H1 (cell line): Measurements from ENCODE around the gene PDE4C. TPM values are rescaled to one million over a fixed set of nuclear protein-coding genes. Genes with fewer than 3 reads are reported as not detected.

Source experiments
- CTCF ChIA-PET: fragments of 300-600 bp; sonication (Branson Sonifier 250); formaldehyde crosslinking; loops from one replicate; lab custom pipeline; 2021; ENCODE audit not compliant: partially characterized antibody; lab: Charles Lee
- POLR2A ChIA-PET: fragments of 300-600 bp; sonication (Branson Sonifier 250); formaldehyde crosslinking; loops from one replicate; lab custom pipeline; 2021; ENCODE audit warnings: inconsistent platforms; ENCODE audit not compliant: partially characterized antibody; lab: Charles Lee
- DNase-seq, 2 experiments: peaks; one replicate each; pipeline versions ENCODE4 v3.0.0 to v3.0.0-alpha.2; 2010 to 2022; ENCODE audit warnings: low spot score in 2 of 2, low read depth in 1 of 2, mixed read lengths in 1 of 2
- FAIRE-seq: peaks from 2 replicates; lab custom pipeline; 2011; peaks lifted over from hg19 to GRCh38; lab: Jason Lieb, UNC
- H2AFZ ChIP-seq: 2 replicates; pipeline ENCODE4 v1.8.1; 2012; ENCODE audit warnings: low read length, inconsistent platforms
- H2AK5ac ChIP-seq: 2 replicates; pipeline ENCODE4 v1.6.1; 2013; ENCODE audit warnings: low read depth, low read length
- H2BK120ac ChIP-seq: replicated peaks from 2 replicates; pipeline ENCODE3; 2013; ENCODE audit warnings: low read depth, low read length, inconsistent platforms
- H2BK12ac ChIP-seq: 2 replicates; pipeline ENCODE4 v1.6.1; 2013; ENCODE audit warnings: low read depth, low read length
- H2BK15ac ChIP-seq: 2 replicates; pipeline ENCODE4 v1.6.1; 2013; ENCODE audit warnings: low read length
- H2BK20ac ChIP-seq: 2 replicates; pipeline ENCODE4 v1.6.1; 2013; ENCODE audit warnings: low read length
- H2BK5ac ChIP-seq: 2 replicates; pipeline ENCODE4 v1.6.1; 2013; ENCODE audit warnings: low read depth, low read length
- H3K14ac ChIP-seq: 2 replicates; pipeline ENCODE4 v1.6.1; 2013; ENCODE audit warnings: inconsistent platforms; ENCODE audit not compliant: insufficient read length
- H3K18ac ChIP-seq: 2 replicates; pipeline ENCODE4 v1.6.1; 2013; ENCODE audit warnings: low read length; ENCODE audit errors: extremely low read depth
- H3K23ac ChIP-seq: 2 replicates; pipeline ENCODE4 v1.6.1; 2013; ENCODE audit warnings: inconsistent platforms; ENCODE audit not compliant: insufficient read length
- H3K23me2 ChIP-seq: 2 replicates; pipeline ENCODE4 v1.6.1; 2013; ENCODE audit warnings: low read depth, low read length
- H3K27ac ChIP-seq: 2 replicates; pipeline ENCODE4 v1.6.1; 2011; ENCODE audit warnings: low read depth, low read length, inconsistent platforms
- H3K27me3 ChIP-seq, 4 experiments: replicated peaks in 1 of 4; 1 replicate in 1 of 4; 2 replicates in 3 of 4; pipeline versions ENCODE4 v1.6.1 to v1.8.1; 2011 to 2013; ENCODE audit warnings: low read length in 3 of 4, mild to moderate bottlenecking in 3 of 4, inconsistent platforms in 2 of 4, mixed read lengths in 2 of 4, moderate library complexity in 1 of 4; ENCODE audit not compliant: control insufficient read depth in 3 of 4, insufficient read depth in 3 of 4; ENCODE audit errors: extremely low read depth in 1 of 4
- H3K36me3 ChIP-seq, 4 experiments: 2 replicates each; pipeline versions ENCODE4 v1.6.1 to v1.8.1; 2011 to 2013; ENCODE audit warnings: mild to moderate bottlenecking in 4 of 4, low read length in 3 of 4, moderate library complexity in 2 of 4, control low read depth in 1 of 4, inconsistent platforms in 1 of 4; ENCODE audit not compliant: insufficient read depth in 4 of 4, control insufficient read depth in 2 of 4
- H3K4ac ChIP-seq: replicated peaks from 2 replicates; pipeline ENCODE3; 2013; ENCODE audit warnings: low read length, low read depth, mixed read lengths, inconsistent platforms; ENCODE audit not compliant: insufficient read length
- H3K4me1 ChIP-seq, 4 experiments: replicated peaks in 1 of 4; 1 replicate in 1 of 4; 2 replicates in 3 of 4; pipeline versions ENCODE4 v1.6.1 to v1.8.1; 2011 to 2013; ENCODE audit warnings: low read length in 3 of 4, inconsistent platforms in 2 of 4, mixed read lengths in 1 of 4; ENCODE audit not compliant: insufficient read depth in 4 of 4, control insufficient read depth in 3 of 4
- H3K4me2 ChIP-seq, 2 experiments: 2 replicates each; pipeline versions ENCODE4 v1.6.1 to v1.8.1; 2011 to 2013; ENCODE audit warnings: low read depth in 2 of 2, low read length in 2 of 2, control low read depth in 1 of 2, inconsistent platforms in 1 of 2, mild to moderate bottlenecking in 1 of 2; ENCODE audit not compliant: insufficient read depth in 1 of 2
- H3K4me3 ChIP-seq, 4 experiments: fragments of 200-600, 300-600 bp in 1 of 4; sonication (generic), shearing (Covaris generic), sonication (Bioruptor Twin) in 1 of 4; 2 replicates each; pipeline versions ENCODE4 v1.5.1 to v1.8.1; 2011 to 2016; ENCODE audit warnings: low read length in 4 of 4, low read depth in 3 of 4, control low read depth in 2 of 4, inconsistent platforms in 2 of 4, mild to moderate bottlenecking in 2 of 4, mixed read lengths in 1 of 4, moderate library complexity in 1 of 4; ENCODE audit not compliant: insufficient read depth in 2 of 4; ENCODE audit errors: extremely low read depth in 1 of 4
- H3K56ac ChIP-seq: replicated peaks from 2 replicates; pipeline ENCODE3; 2013; ENCODE audit warnings: low read depth, mild to moderate bottlenecking, mixed read lengths, low read length, inconsistent platforms; ENCODE audit not compliant: insufficient read length
- H3K79me1 ChIP-seq: 2 replicates; pipeline ENCODE4 v1.6.1; 2013; ENCODE audit warnings: low read depth, low read length, control low read depth
- H3K79me2 ChIP-seq, 2 experiments: 2 replicates each; pipeline versions ENCODE4 v1.6.1 to v1.8.1; 2012 to 2013; ENCODE audit warnings: low read length in 2 of 2, mild to moderate bottlenecking in 2 of 2, inconsistent platforms in 1 of 2; ENCODE audit not compliant: insufficient read depth in 2 of 2, control insufficient read depth in 1 of 2
- H3K9ac ChIP-seq, 4 experiments: replicated peaks in 1 of 4; 1 replicate in 1 of 4; 2 replicates in 3 of 4; pipeline versions ENCODE4 v1.6.1 to v1.8.1; 2011 to 2013; ENCODE audit warnings: low read depth in 3 of 4, low read length in 3 of 4, control low read depth in 2 of 4, mild to moderate bottlenecking in 2 of 4, moderate library complexity in 2 of 4, inconsistent platforms in 1 of 4; ENCODE audit errors: extremely low read depth in 1 of 4
- H3K9me3 ChIP-seq, 2 experiments: 2 replicates each; pipeline versions ENCODE4 v1.6.1 to v1.8.1; 2012 to 2013; ENCODE audit warnings: mild to moderate bottlenecking in 2 of 2, moderate library complexity in 2 of 2, control low read depth in 1 of 2, inconsistent platforms in 1 of 2, low read depth in 1 of 2, low read length in 1 of 2, mixed read lengths in 1 of 2; ENCODE audit not compliant: insufficient read depth in 2 of 2
- H4K20me1 ChIP-seq, 2 experiments: replicated peaks in 1 of 2; 2 replicates each; pipeline versions ENCODE3 to v1.8.1; 2011 to 2013; ENCODE audit warnings: inconsistent platforms in 2 of 2, low read length in 2 of 2, mild to moderate bottlenecking in 1 of 2; ENCODE audit not compliant: insufficient read depth in 2 of 2, control insufficient read depth in 1 of 2
- H4K5ac ChIP-seq: 2 replicates; pipeline ENCODE4 v1.6.1; 2013; ENCODE audit warnings: low read length, low read depth, mixed read lengths, inconsistent platforms; ENCODE audit not compliant: insufficient read length
- H4K8ac ChIP-seq: 2 replicates; pipeline ENCODE4 v1.8.0; 2013; ENCODE audit warnings: mild to moderate bottlenecking, moderate library complexity, low read length, inconsistent platforms; ENCODE audit not compliant: insufficient read depth; ENCODE audit errors: extremely low read depth
- H4K91ac ChIP-seq: replicated peaks from 2 replicates; pipeline ENCODE3; 2013; ENCODE audit warnings: low read length, mixed read lengths, inconsistent platforms; ENCODE audit not compliant: insufficient read length
- EZH2 ChIP-seq: fragments of 200-600 bp; sonication (generic); IDR thresholded peaks from 2 replicates; pipeline ENCODE4 v1.7.1; 2012; ENCODE audit warnings: low read depth, mild to moderate bottlenecking, moderate library complexity, low read length, inconsistent platforms; ENCODE audit not compliant: severe bottlenecking
- NANOG ChIP-seq: IDR thresholded peaks from 2 replicates; pipeline ENCODE4 v1.6.1; 2011; ENCODE audit warnings: low read length, low read depth, mild to moderate bottlenecking, inconsistent platforms; ENCODE audit not compliant: insufficient read depth, poor library complexity, severe bottlenecking
- PHF8 ChIP-seq: fragments of 200-600 bp; sonication (generic); conservative IDR thresholded peaks from 2 replicates; pipeline ENCODE4 v1.7.1; 2012; ENCODE audit warnings: low read depth, mild to moderate bottlenecking, inconsistent platforms, low read length, moderate library complexity
- POLR2AphosphoS5 ChIP-seq: IDR thresholded peaks from 2 replicates; pipeline ENCODE4 v1.6.1; 2011; ENCODE audit warnings: low read depth, low read length
- RNF2 ChIP-seq: fragments of 200-900, 300-1000 bp; sonication (generic); IDR thresholded peaks from 2 replicates; pipeline ENCODE4 v1.7.1; 2016; ENCODE audit warnings: borderline replicate concordance, low read depth, mild to moderate bottlenecking, antibody characterized with exemption, low read length; ENCODE audit not compliant: poor library complexity, severe bottlenecking; ENCODE audit errors: missing control alignments
- SUZ12 ChIP-seq: fragments of 200-600 bp; sonication (generic); IDR thresholded peaks from 2 replicates; pipeline ENCODE4 v1.6.1; 2012; ENCODE audit warnings: mild to moderate bottlenecking, inconsistent platforms, low read length, moderate library complexity, mixed read lengths
- WGBS, 2 experiments: shearing (Covaris generic) in 1 of 2; methylation state at CpG; one replicate each; pipeline versions ENCODE4 v1.1.6 to v1.1.7; 2013 to 2015; ENCODE audit warnings: low lambda C conversion rate in 2 of 2, mixed read lengths in 2 of 2, inconsistent platforms in 1 of 2, low coverage in 1 of 2, missing lambda C conversion rate in 1 of 2; ENCODE audit not compliant: insufficient replicate concordance in 2 of 2, insufficient coverage in 1 of 2, insufficient read length in 1 of 2; ENCODE audit errors: extremely low coverage in 1 of 2, missing lambda C conversion rate in 1 of 2; 5-methylcytosine and 5-hydroxymethylcytosine counted together
- polyA plus RNA-seq, 7 experiments: library from polyadenylated mRNA; depleted of rRNA in 3 of 7; stranded (reverse) in 5 of 7; unstranded in 2 of 7; fragments of >200 nt in 5 of 7; fragments of 200-250 nt in 2 of 7; gene quantifications; 1 replicate in 5 of 7; 2 replicates in 1 of 7; 4 replicates in 1 of 7; pipeline versions ENCODE4 v1.2.1 to v1.2.3, GENCODE V29; 2011 to 2013; ENCODE audit warnings: missing spikeins in 2 of 7, mixed read lengths in 2 of 7
- total RNA-seq: library from RNA; stranded (reverse); fragmentation: NEBNext Ultra II Directional; extraction: Animal tissue kit (Norgen Biotek cat#: 25700); gene quantifications from 2 replicates; pipeline ENCODE4 v1.2.1, GENCODE V29; 2021

The PDE4C gene
- total and polyA plus RNA-seq, 2 of the 8 experiments (the other 6 are each of a cell fraction or from before 2014, with no cell fraction given) = 2.7 to 3.1 TPM

DNA sequence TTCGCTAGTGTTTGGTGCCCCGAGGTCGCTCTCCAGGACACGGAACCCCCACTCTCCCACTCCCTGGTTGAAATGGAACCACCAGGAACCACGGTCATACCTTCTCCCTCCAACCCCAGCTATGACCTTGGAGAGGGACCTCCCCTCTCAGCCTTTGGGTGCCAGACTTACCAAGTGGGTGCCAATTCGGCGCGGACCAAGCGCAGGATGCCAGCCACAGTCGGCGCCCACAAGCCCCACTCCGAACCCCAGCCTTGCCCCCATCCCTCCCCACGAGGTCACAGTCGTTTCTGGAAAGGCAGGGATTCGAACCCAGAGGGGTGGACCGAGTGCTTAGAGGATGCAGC lies 910 bp downstream of the PDE4C start:
- no peak overlapping the region for H3K27ac ChIP-seq
- H3K18ac ChIP-seq = peak overlapping the region; percentile 48
- 0 out of 2 replicates have a peak overlapping the region, but pooled peaks have one; percentile 34 for H2BK20ac ChIP-seq
- peaks cover 13% of the 10 kb centered on the region for H3K23me2 ChIP-seq
- H2BK120ac ChIP-seq = no peak overlapping the region
- peaks cover 0 to 18% (median 13%) of the 10 kb centered on the region in 4 experiments; a peak in 6 of 7 replicates for H3K4me1 ChIP-seq
- H3K36me3 ChIP-seq = no peaks in the 10 kb centered on the region
- 41% methylated on average over 16 of the region's 16 CpGs; no CpG with 5 or more reads in 1 of the 2 experiments for WGBS, 2 experiments
- H3K56ac ChIP-seq = no peak overlapping the region
- CTCF ChIA-PET = interaction anchor here (0.6 to 2.3 kb wide), 7 partner anchors 10 to 97 kb away, joined by 3 to 15 read pairs (median 4); partner anchors contain the start of gene LSM4
- POLR2A ChIA-PET = interaction anchor here (1.0 to 3.0 kb wide), 5 partner anchors 8 to 97 kb away, joined by 4 to 18 read pairs (median 9); partner anchors contain the start of genes JUND and LSM4
- no peak overlapping the region for H3K9ac ChIP-seq
- DNase-seq (no peak), FAIRE-seq (no peak)
- no peak overlapping the region for H4K5ac ChIP-seq
- H3K9me3 ChIP-seq = no peaks in the 10 kb centered on the region
- H2AK5ac ChIP-seq = no peak overlapping the region
- H3K79me1 ChIP-seq = no peaks in the 10 kb centered on the region
- H3K79me2 ChIP-seq = no peaks in the 10 kb centered on the region
- peaks cover 10 to 23% (median 17%) of the 10 kb centered on the region in 4 experiments for H3K27me3 ChIP-seq
- H3K14ac ChIP-seq = no peak overlapping the region
- H2BK5ac ChIP-seq = no peak overlapping the region
- peak overlapping the region; percentile 72 to 98 for H3K4me2 ChIP-seq
- no peak overlapping the region for H4K91ac ChIP-seq
- H4K20me1 ChIP-seq = no peaks in the 10 kb centered on the region
- peak overlapping the region in 2 of 4 experiments; percentile 40 to 72; a peak in 3 of 8 replicates for H3K4me3 ChIP-seq
- peak; percentile 72 for TF ChIP-seq EZH2
- TF ChIP-seq RNF2 = peak; percentile 13
- TF ChIP-seq PHF8 = no peak
- no peak for TF ChIP-seq POLR2AphosphoS5
- no peak for TF ChIP-seq NANOG
- TF ChIP-seq SUZ12 = peak; percentile 73
- TF ChIP-seq, all 59 proteins: peak for 3
- H3K23ac ChIP-seq = no peak overlapping the region
- peak overlapping the region; percentile 6; the same call in 1 of the 2 replicates for H2BK15ac ChIP-seq
- H2BK12ac ChIP-seq = peak overlapping the region; percentile 29; the same call in 1 of the 2 replicates
- H3K4ac ChIP-seq = no peak overlapping the region
- no peak overlapping the region for H2AFZ ChIP-seq
- H4K8ac ChIP-seq = peak overlapping the region; percentile 36; the same call in 1 of the 2 replicates
